IPS-NIHi7 (cell line): Measurements from ENCODE around the gene RBM41.

Experiments used
- DNase-seq: peaks from one replicate; pipeline ENCODE4 v3.0.0; 2012; ENCODE audit warnings: mixed read lengths; ENCODE audit errors: extremely low spot score

Gene RBM41

GRCh38 chrX:107029752-107030151 is 88.9 kb downstream of the RBM41 start:
- no peak for DNase-seq

GRCh38 chrX:107025545-107025944 is 93.1 kb downstream of the RBM41 start:
- peak; percentile 69 for DNase-seq

- DNase-seq: no peak
Observed at GRCh38 chrX:107014936-107015335, 103.7 kb downstream of the RBM41 start.
